MCF 10A (cell line): Measurements from ENCODE around the gene KCNJ15. TPM values are rescaled to one million over a fixed set of nuclear protein-coding genes. Genes with fewer than 3 reads are reported as not detected.

Experiments
- BruUV-seq: library from RNA; stranded (reverse); fragments of 400-500 nt; replicated peaks from 2 replicates; lab custom pipeline; 2021; lab: Mats Ljungman, UMichigan
- CTCF ChIA-PET: fragments of 300-600 bp; sonication (Branson Sonifier 250); formaldehyde crosslinking; extraction: SDS; loops from one replicate; lab custom pipeline; 2021; ENCODE audit warnings: antibody characterized with exemption, inconsistent platforms; lab: Yijun Ruan, JAX
- POLR2A ChIA-PET: fragments of 300-600, 350-650 bp; sonication (Branson Sonifier 250); formaldehyde crosslinking; extraction: SDS; loops from one replicate; lab custom pipeline; 2020; ENCODE audit warnings: antibody characterized with exemption, inconsistent platforms; lab: Yijun Ruan, JAX
- DNase-seq: peaks from one replicate; pipeline ENCODE4 v3.0.0-alpha.2; 2018; ENCODE audit not compliant: unreplicated experiment
- H3K27ac Mint-ChIP-seq: one replicate; pipeline ENCODE4 v1.8.0; 2022; ENCODE audit warnings: mild to moderate bottlenecking, low read depth, mixed read lengths; ENCODE audit not compliant: unreplicated experiment
- H3K27me3 Mint-ChIP-seq: one replicate; pipeline ENCODE4 v1.8.0; 2022; ENCODE audit warnings: mixed read lengths; ENCODE audit not compliant: insufficient read depth, unreplicated experiment
- H3K36me3 Mint-ChIP-seq: one replicate; pipeline ENCODE4 v1.8.0; 2022; ENCODE audit warnings: mild to moderate bottlenecking, moderate library complexity, mixed read lengths; ENCODE audit not compliant: insufficient read depth, unreplicated experiment
- H3K4me1 Mint-ChIP-seq: one replicate; pipeline ENCODE4 v1.8.0; 2022; ENCODE audit warnings: mixed read lengths; ENCODE audit not compliant: insufficient read depth, unreplicated experiment
- H3K4me3 Mint-ChIP-seq: one replicate; pipeline ENCODE4 v1.8.0; 2022; ENCODE audit warnings: mild to moderate bottlenecking, moderate library complexity, mixed read lengths; ENCODE audit not compliant: unreplicated experiment
- H3K9me3 Mint-ChIP-seq: one replicate; pipeline ENCODE4 v1.8.0; 2022; ENCODE audit warnings: mixed read lengths; ENCODE audit not compliant: unreplicated experiment
- CTCF ChIP-seq: fragments of 200-600 bp; IDR thresholded peaks from one replicate; pipeline ENCODE4 v1.8.0; 2022; ENCODE audit warnings: antibody characterized with exemption, mild to moderate bottlenecking; ENCODE audit not compliant: unreplicated experiment
- intact Hi-C: fragments of 100-400 bp; cut with micrococcal nuclease; formaldehyde crosslinking; loops from 2 replicates; pipeline ENCODE4 v1.14.1; 2022
- total RNA-seq: library from RNA; stranded (reverse); gene quantifications from 2 replicates; pipeline ENCODE4 v1.2.3, GENCODE V29; 2022

The KCNJ15 gene
- total RNA-seq, 1 experiment from 2014 or later: 2.2 TPM

- H3K9me3 Mint-ChIP-seq: no peaks in the 10 kb centered on the region
- POLR2A ChIA-PET: no interaction called here
- peaks cover 18% of the 10 kb centered on the region for H3K4me1 Mint-ChIP-seq
- CTCF ChIA-PET: interaction anchor here (2.9 kb wide), 1 partner anchor 25 kb away, joined by 15 read pairs; no protein-coding TSS in a partner anchor
- no peak overlapping the region for H3K4me3 Mint-ChIP-seq
- H3K36me3 Mint-ChIP-seq: no peaks in the 10 kb centered on the region
- BruUV-seq: no TSS peak
- no peak for TF ChIP-seq CTCF
- intact Hi-C loops: no loop called here
- no peak overlapping the region for H3K27ac Mint-ChIP-seq
- H3K27me3 Mint-ChIP-seq: no peaks in the 10 kb centered on the region
- no peak for DNase-seq
Measured at GRCh38 chr21:38326899-38327298, 70.1 kb downstream of the KCNJ15 start.

- Mint-ChIP-seq H3K27ac (no peak overlapping the region), H3K27me3 (no peaks in the 10 kb centered on the region), H3K9me3 (no peaks in the 10 kb centered on the region), H3K36me3 (no peaks in the 10 kb centered on the region), H3K4me3 (no peak overlapping the region), H3K4me1 (peaks cover 18% of the 10 kb centered on the region)
- ChIA-PET POLR2A (interaction anchor here (0.6 kb wide), 1 partner anchor 17 kb away, joined by 3 read pairs; no protein-coding TSS in a partner anchor), CTCF (interaction anchor here (0.9 to 1.1 kb wide), 2 partner anchors 28 to 627 kb away, joined by 3 to 4 read pairs; no protein-coding TSS in a partner anchor)
- intact Hi-C loops: no loop called here
- no peak for DNase-seq
- no TSS peak for BruUV-seq
- no peak for TF ChIP-seq CTCF
Measured at GRCh38 chr21:38327984-38328383, 71.2 kb downstream of the KCNJ15 start.

- peaks cover 11% of the 10 kb centered on the region for H3K4me1 Mint-ChIP-seq
- no peak for DNase-seq
- H3K27me3 Mint-ChIP-seq: no peaks in the 10 kb centered on the region
- H3K4me3 Mint-ChIP-seq: no peak overlapping the region
- CTCF ChIA-PET: interaction anchor here (0.9 to 1.3 kb wide), 3 partner anchors 23 to 629 kb away, joined by 3 to 6 read pairs (median 4); no protein-coding TSS in a partner anchor
- no peak overlapping the region for H3K27ac Mint-ChIP-seq
- intact Hi-C loops: no loop called here
- POLR2A ChIA-PET: no interaction called here
- no TSS peak for BruUV-seq
- no peaks in the 10 kb centered on the region for H3K36me3 Mint-ChIP-seq
- no peak for TF ChIP-seq CTCF
- no peaks in the 10 kb centered on the region for H3K9me3 Mint-ChIP-seq
Measured at GRCh38 chr21:38329162-38329561, 72.4 kb downstream of the KCNJ15 start.

GRCh38 chr21:38330666-38331065 is 73.9 kb downstream of the KCNJ15 start:
- POLR2A ChIA-PET: no interaction called here
- intact Hi-C loops: no loop called here
- DNase-seq: no peak
- no peak overlapping the region for H3K4me3 Mint-ChIP-seq
- H3K27ac Mint-ChIP-seq: no peak overlapping the region
- no TSS peak for BruUV-seq
- no peaks in the 10 kb centered on the region for H3K27me3 Mint-ChIP-seq
- H3K36me3 Mint-ChIP-seq: no peaks in the 10 kb centered on the region
- CTCF ChIA-PET: interaction anchor here (0.9 kb wide), 1 partner anchor 619 kb away, joined by 3 read pairs; no protein-coding TSS in a partner anchor
- H3K9me3 Mint-ChIP-seq: no peaks in the 10 kb centered on the region
- TF ChIP-seq CTCF: no peak
- peaks cover 7% of the 10 kb centered on the region for H3K4me1 Mint-ChIP-seq
